ENCODE data around the gene STS.

STS gene, protein sequence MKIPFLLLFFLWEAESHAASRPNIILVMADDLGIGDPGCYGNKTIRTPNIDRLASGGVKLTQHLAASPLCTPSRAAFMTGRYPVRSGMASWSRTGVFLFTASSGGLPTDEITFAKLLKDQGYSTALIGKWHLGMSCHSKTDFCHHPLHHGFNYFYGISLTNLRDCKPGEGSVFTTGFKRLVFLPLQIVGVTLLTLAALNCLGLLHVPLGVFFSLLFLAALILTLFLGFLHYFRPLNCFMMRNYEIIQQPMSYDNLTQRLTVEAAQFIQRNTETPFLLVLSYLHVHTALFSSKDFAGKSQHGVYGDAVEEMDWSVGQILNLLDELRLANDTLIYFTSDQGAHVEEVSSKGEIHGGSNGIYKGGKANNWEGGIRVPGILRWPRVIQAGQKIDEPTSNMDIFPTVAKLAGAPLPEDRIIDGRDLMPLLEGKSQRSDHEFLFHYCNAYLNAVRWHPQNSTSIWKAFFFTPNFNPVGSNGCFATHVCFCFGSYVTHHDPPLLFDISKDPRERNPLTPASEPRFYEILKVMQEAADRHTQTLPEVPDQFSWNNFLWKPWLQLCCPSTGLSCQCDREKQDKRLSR

GRCh38 chrX:7147413-7147977 is at the start of gene STS:
Gene STS (plus strand): TSS chrX:7147712. CDS start chrX:7253200, 105,488 bp downstream.
- FAIRE-seq: no peak

GRCh38 chrX:7100022-7100421 is 47.5 kb upstream of the STS start:
- FAIRE-seq: no peak

GRCh38 chrX:7102119-7102518 is 45.4 kb upstream of the STS start:
- FAIRE-seq: no peak

GRCh38 chrX:7106649-7107048 is 40.9 kb upstream of the STS start:
- no peak for FAIRE-seq

DNA sequence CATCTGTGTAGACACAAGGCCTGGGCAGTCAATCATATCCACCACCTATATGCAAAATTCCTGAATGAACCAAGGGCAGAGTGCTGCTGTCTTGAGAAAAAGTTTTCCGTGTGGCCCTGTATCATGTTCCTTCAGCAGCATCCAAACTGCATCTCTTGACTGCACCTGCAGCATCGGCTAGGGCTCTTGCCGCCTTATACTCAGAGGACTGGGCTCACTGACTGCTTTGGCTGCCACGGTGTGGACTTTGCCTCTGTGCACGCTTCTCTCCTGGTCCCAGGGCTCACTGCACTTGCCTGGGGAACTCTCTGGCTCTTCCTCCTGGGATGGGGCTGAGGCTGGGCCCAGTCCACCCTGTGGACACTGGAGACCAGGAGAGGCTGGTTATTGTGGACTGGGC is 39.5 kb upstream of the STS start:
- no peak for FAIRE-seq

- no peak for FAIRE-seq
Measured at GRCh38 chrX:7109049-7109531, 38.4 kb upstream of the STS start.

- FAIRE-seq: no peak
Measured at GRCh38 chrX:7109838-7110793, 37.4 kb upstream of the STS start.

DNA sequence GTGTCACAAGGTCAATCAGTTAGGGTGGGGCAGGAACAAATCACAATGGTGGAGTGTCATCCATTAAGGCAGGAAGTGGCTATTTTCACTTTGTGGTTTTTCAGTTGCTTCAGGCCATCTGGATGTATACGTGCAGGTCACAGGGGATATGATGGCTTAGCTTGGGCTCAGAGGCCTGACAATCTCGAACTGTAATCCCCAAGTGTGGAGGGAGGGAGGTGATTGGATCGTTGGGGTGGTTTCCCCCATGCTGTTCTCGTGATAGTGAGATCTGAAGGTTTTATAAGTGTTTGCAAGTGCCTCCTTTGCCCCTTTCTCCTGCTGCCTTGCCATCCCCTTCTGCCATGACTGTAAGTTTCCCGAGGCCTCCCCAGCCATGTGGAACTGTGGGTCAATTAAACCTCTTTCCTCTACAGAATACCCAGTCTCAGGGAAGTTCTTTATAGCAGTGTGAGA is 36.7 kb upstream of the STS start:
- FAIRE-seq: no peak

DNA sequence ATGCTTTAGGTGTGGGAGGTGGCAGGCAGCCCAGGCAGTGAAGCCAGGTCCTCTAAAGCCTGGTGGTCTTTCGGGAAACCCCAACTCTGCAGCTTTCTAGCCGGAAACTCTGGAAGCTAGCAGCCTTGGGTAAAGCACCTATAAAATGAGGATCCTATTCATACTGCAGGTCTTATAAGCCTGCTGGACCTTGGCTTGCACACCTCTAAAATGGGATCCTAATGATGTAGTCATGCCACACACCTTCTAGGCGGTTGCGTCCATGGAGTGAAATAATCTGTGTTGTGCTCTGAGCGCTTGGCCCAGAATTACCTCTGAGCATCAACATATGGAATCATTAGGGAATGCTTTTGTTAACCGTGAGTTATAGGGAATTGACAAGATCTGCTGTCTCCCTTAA is 36.0 kb upstream of the STS start:
- FAIRE-seq: no peak

GRCh38 chrX:7112071-7112470 is 35.4 kb upstream of the STS start:
- FAIRE-seq: no peak

GRCh38 chrX:7115557-7115956 is 32.0 kb upstream of the STS start:
- no peak for FAIRE-seq

GRCh38 chrX:7116081-7116480 is 31.4 kb upstream of the STS start:
- FAIRE-seq: no peak

- no peak for FAIRE-seq
Measured at GRCh38 chrX:7117587-7117986, 29.9 kb upstream of the STS start.

- FAIRE-seq: no peak
Measured at GRCh38 chrX:7119950-7120877, 27.3 kb upstream of the STS start.

DNA sequence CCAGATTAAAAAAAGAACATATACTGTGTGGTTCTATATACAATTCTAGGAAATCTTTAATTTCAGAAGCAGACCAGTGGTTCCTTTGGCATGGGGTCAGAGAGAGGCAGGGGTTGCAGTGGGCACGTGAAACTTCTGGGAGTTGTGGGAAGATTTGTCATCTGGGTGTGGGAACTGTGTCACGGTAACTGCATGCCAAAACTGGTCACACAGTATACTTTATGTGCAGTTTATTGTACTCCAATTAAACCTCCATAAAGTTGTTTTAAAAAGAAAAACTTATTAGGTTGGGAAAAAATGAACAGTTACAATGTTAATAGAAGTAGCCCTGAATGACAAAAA is 26.7 kb upstream of the STS start:
- FAIRE-seq: no peak

- FAIRE-seq: no peak
Measured at GRCh38 chrX:7127056-7127455, 20.5 kb upstream of the STS start.

DNA sequence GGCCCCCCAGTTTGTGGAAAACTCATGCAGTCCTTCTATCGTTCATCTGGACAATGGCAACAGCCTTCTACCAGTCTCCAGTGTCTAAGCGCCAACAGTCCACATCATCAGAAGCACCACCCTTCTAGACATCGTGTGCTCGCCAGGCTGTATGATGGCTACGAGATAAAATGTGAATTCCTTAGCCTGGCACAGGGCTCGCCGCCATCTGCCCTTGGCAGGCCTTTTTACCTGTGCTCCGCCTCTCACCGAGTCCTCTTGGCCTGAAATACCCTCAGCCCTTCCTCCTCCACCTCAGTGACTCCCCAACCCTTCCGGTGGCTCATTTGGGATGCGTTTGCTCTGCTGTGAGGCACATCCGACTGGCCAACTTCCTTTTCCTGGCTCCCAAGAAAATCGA is 15.9 kb upstream of the STS start:
- no peak for FAIRE-seq

- peak; percentile 29 for FAIRE-seq
Measured at GRCh38 chrX:7132335-7133049, 15.0 kb upstream of the STS start.

DNA sequence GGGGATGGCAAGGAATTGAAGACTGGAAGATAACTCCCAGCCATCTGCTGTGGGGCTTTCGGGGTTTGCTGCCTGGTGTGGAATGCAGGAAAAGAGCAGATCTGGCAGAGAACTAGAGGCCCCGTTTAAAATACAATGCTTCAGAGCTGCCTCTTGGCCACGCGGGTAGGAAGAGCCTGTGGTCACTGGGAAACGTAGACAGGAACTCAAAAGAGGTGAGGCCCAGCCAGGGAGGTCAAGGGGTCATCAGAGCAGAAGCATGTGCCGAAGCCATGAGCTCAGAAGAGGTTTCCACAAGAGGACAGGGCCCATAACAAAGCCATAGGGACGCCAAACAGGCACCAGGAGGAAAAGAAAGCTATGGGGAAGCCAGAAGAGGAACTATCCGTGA is 14.5 kb upstream of the STS start:
- no peak for FAIRE-seq

DNA sequence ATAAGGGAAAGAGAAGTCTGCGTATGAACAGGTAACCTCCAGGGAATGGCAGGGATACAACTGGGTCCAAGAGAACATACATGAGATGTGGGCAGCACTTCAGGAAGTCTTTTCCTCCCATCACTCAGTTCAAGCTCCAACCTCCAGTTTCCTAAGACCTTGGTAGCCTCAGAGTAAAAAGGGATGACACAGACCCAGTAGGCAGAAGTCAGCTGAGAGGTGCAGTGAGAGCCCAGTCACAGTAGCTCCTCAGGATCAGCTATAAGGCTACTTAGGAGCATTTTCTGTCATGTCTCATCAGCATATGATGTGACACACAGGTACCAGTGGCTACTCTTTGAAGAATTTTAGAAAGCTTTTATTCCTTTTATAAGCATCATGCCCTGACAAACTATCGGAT is 12.5 kb upstream of the STS start:
- FAIRE-seq: no peak
